Upper lobe of left lung (tissue), 6 donors: ENCODE results near the gene INPP4B. TPM values are rescaled to one million over a fixed set of nuclear protein-coding genes. Genes with fewer than 3 reads are reported as not detected.

Source experiments
- ATAC-seq, 2 donors: fragments of 200-7000 bp; cut with Tn5 transposase; one replicate each; pipeline ENCODE4 v1.9.1; 2022; ENCODE audit warnings: mild to moderate bottlenecking in 2 of 2, moderate library complexity in 2 of 2; ENCODE audit not compliant: low FRiP score in 2 of 2
- DNase-seq, 2 donors: peaks; one replicate each; pipeline ENCODE4 v3.0.0-alpha.2; 2019 to 2020
- H3K27ac ChIP-seq, 4 donors: fragments of 200-600 bp; sonication (generic); one replicate each; pipeline ENCODE4 v1.5.1; 2016 to 2019
- H3K27me3 ChIP-seq, 4 donors: fragments of 200-600 bp; sonication (generic); one replicate each; pipeline ENCODE4 v1.5.1; 2017 to 2019
- H3K36me3 ChIP-seq, 4 donors: fragments of 200-600 bp; sonication (generic); one replicate each; pipeline ENCODE4 v1.5.1; 2016 to 2019
- H3K4me1 ChIP-seq, 4 donors: fragments of 200-600 bp; sonication (generic); one replicate each; pipeline ENCODE4 v1.5.1; 2018 to 2019
- H3K4me3 ChIP-seq, 4 donors: fragments of 200-600 bp; sonication (generic); one replicate each; pipeline ENCODE4 v1.5.1; 2017 to 2019; ENCODE audit warnings: mild to moderate bottlenecking in 2 of 4, moderate library complexity in 1 of 4
- H3K9me3 ChIP-seq, 4 donors: fragments of 200-600 bp; sonication (generic); one replicate each; pipeline ENCODE4 v1.5.1; 2018 to 2019
- CTCF ChIP-seq, 6 experiments: fragments of 450-650 bp in 4 of 6; fragments of 200-600 bp in 2 of 6; sonication (generic) in 2 of 6; IDR thresholded peaks; one replicate each; pipeline ENCODE4 v1.5.1; 2016 to 2019; ENCODE audit warnings: antibody characterized with exemption in 6 of 6
- EP300 ChIP-seq, 4 donors: sonication (generic); formaldehyde crosslinking; IDR thresholded peaks; one replicate each; pipeline ENCODE4 v1.5.1; 2017; ENCODE audit warnings: antibody characterized with exemption in 4 of 4, control low read depth in 2 of 4
- POLR2A ChIP-seq, 4 donors: fragments of 450-650 bp; IDR thresholded peaks; one replicate each; pipeline ENCODE4 v1.5.1; 2016 to 2017; ENCODE audit warnings: antibody characterized with exemption in 4 of 4, mild to moderate bottlenecking in 2 of 4
- POLR2AphosphoS5 ChIP-seq, 2 donors: sonication (generic); formaldehyde crosslinking; IDR thresholded peaks; one replicate each; pipeline ENCODE4 v1.5.1; 2017; ENCODE audit warnings: antibody characterized with exemption in 2 of 2
- WGBS, 2 donors: methylation state at CpG; one replicate each; pipeline ENCODE4 v1.1.5; 2017 to 2018; 5-methylcytosine and 5-hydroxymethylcytosine counted together
- total RNA-seq, 6 donors: library from RNA; depleted of rRNA in 4 of 6; stranded (reverse); fragments of >200 nt in 4 of 6; gene quantifications; one replicate each; pipeline versions ENCODE4 v1.1.0 to v1.2.1, GENCODE V29; 2016 to 2021
- donor health status: DM: no; HTN: no; CAD: no; lungs with moderate emphysema.
- donor health status: DM: no; HTN: yes; CAD: no; lungs with severe emphysema.

INPP4B gene
- total RNA-seq, 6 donors from 2014 or later = 4.7 to 31.4 (median 10.4) TPM

GRCh38 chr4:142596121-142596520 is 250.0 kb downstream of the INPP4B start:
- Histone ChIP-seq H3K36me3 (no peaks in the 10 kb centered on the region), H3K4me3 (no peak overlapping the region), H3K27me3 (no peaks in the 10 kb centered on the region), H3K9me3 (no peaks in the 10 kb centered on the region), H3K4me1 (no peaks in the 10 kb centered on the region), H3K27ac (no peak overlapping the region)
- TF ChIP-seq POLR2AphosphoS5 (IDR thresholded peaks at IDR 0.05) (no peak), CTCF (IDR thresholded peaks at IDR 0.05) (no peak), POLR2A (IDR thresholded peaks at IDR 0.05) (no peak), EP300 (IDR thresholded peaks at IDR 0.05) (no peak)
- 93 to 100% methylated on average over 2 of the region's 2 CpGs for WGBS, 2 donors
- DNase-seq (no peak), ATAC-seq (no peak)

DNA sequence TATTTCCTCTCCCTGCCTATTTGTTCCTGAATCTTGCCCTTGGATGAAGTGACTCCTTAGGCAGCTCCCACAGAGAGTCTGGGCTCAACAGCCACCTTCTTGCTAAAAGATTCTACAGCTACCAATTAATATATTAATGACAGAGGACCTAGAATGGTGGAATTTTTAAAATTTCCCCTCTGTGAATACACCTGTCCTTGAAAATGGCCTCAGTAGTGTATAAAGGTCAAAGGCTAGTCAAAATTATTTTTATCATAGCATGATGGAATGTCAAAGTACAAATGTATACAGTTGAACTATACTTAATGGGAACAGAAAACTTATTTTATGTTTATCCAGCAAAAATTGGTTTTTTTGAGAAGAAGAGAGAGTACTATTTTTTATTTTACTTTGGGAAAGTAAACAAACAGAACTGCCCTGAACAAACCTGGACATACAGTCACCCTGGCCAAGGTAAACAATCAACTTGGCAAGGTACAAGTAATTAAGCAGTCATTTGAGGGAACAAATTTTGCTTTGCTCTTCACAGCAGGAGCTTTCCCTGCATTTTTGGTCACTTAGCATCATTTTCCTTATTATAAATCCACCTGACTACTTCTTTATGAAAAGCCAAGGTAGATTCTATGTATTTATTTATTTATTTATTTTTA is 250.8 kb downstream of the INPP4B start:
- no peak for DNase-seq
- Histone ChIP-seq H3K4me1 (no peaks in the 10 kb centered on the region), H3K36me3 (no peaks in the 10 kb centered on the region), H3K4me3 (no peak overlapping the region), H3K27ac (no peak overlapping the region), H3K27me3 (no peaks in the 10 kb centered on the region), H3K9me3 (no peaks in the 10 kb centered on the region)
- no peak for ATAC-seq
- no peak for TF ChIP-seq CTCF (IDR thresholded peaks at IDR 0.05)
- no peak for TF ChIP-seq POLR2A (IDR thresholded peaks at IDR 0.05)
- no peak for TF ChIP-seq POLR2AphosphoS5 (IDR thresholded peaks at IDR 0.05)
- TF ChIP-seq EP300 (IDR thresholded peaks at IDR 0.05) = no peak

DNA sequence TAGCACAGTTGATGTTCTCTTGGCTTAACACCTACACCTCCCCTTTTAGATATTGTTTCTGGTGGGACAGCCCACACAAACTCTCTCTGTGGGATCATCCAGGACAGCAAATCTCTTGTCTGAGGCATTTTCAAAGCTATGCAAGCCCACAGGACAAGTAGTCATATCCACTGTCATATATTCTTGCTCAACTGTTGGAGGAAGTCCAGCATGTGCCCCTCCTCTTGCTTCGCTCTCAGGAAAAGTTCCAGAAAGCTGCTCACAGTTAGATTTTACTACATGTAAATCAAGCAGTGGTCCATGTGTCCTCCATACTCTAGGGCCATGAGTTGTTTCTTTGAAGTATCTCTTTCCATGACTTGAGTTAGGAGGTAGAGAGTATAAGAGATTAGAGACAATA is 260.7 kb downstream of the INPP4B start:
- no peak for ATAC-seq
- no peaks in the 10 kb centered on the region for H3K36me3 ChIP-seq
- no peaks in the 10 kb centered on the region for H3K9me3 ChIP-seq
- no peak overlapping the region for H3K27ac ChIP-seq
- H3K27me3 ChIP-seq = no peaks in the 10 kb centered on the region
- DNase-seq = no peak
- WGBS, 2 donors = 72 to 83% methylated on average over 1 of the region's 1 CpG
- no peaks in the 10 kb centered on the region for H3K4me1 ChIP-seq
- TF ChIP-seq EP300 (IDR thresholded peaks at IDR 0.05) (no peak), CTCF (IDR thresholded peaks at IDR 0.05) (no peak), POLR2A (IDR thresholded peaks at IDR 0.05) (no peak), POLR2AphosphoS5 (IDR thresholded peaks at IDR 0.05) (no peak)
- H3K4me3 ChIP-seq = no peak overlapping the region

DNA sequence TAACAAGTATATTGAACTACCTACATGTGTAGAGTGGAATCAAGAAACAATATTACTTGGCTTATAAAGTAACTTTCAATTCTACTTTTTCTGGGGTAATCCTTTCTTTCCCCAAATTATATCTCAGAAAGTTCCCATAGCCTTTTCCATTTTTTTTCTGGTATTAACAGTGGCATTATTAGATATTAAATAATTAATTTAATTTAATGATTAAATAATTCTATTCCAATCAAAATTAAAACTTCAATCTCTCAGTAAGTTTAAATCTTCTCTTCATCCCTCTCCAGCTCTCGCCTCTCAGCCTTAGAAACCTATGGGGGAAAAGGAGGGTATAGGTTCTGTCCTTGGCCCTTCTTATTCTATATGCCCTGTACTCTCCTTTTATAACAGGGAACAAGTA is 262.4 kb downstream of the INPP4B start:
- ATAC-seq = no peak
- Histone ChIP-seq H3K27ac (no peak overlapping the region), H3K36me3 (no peaks in the 10 kb centered on the region), H3K4me3 (no peak overlapping the region), H3K9me3 (no peaks in the 10 kb centered on the region), H3K27me3 (no peaks in the 10 kb centered on the region), H3K4me1 (no peaks in the 10 kb centered on the region)
- 97 to 98% methylated on average over 1 of the region's 1 CpG for WGBS, 2 donors
- TF ChIP-seq CTCF (IDR thresholded peaks at IDR 0.05) (no peak), POLR2A (IDR thresholded peaks at IDR 0.05) (no peak), EP300 (IDR thresholded peaks at IDR 0.05) (no peak), POLR2AphosphoS5 (IDR thresholded peaks at IDR 0.05) (no peak)
- no peak for DNase-seq

DNA sequence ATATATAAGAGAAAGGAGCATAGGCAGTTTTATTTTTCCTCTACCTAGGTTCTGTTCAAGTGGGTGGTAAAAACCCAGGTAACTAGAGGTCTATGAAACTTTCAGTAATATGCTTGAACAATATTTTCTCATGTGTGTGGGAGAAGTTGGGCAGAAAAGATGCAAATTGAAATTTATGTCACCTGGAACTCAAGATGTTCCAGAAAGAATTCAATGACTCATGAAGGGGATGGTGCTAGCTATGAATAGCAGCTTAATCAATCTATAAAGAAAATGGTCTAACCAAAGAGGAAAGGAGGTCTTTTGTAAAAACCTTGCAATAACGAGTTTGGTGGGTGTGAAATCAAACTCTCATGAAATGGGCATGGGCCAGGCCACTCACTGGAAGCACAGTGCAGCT is 263.8 kb downstream of the INPP4B start:
- no peak overlapping the region for H3K4me3 ChIP-seq
- H3K9me3 ChIP-seq = no peaks in the 10 kb centered on the region
- DNase-seq (no peak), ATAC-seq (no peak)
- TF ChIP-seq POLR2AphosphoS5 (IDR thresholded peaks at IDR 0.05) (no peak), EP300 (IDR thresholded peaks at IDR 0.05) (no peak), CTCF (IDR thresholded peaks at IDR 0.05) (no peak), POLR2A (IDR thresholded peaks at IDR 0.05) (no peak)
- no peaks in the 10 kb centered on the region for H3K27me3 ChIP-seq
- no peaks in the 10 kb centered on the region for H3K4me1 ChIP-seq
- H3K36me3 ChIP-seq = no peaks in the 10 kb centered on the region
- no peak overlapping the region for H3K27ac ChIP-seq
- WGBS, 2 donors = 50% methylated on average over 1 of the region's 1 CpG
